AG04450 (cell line): ENCODE data around the gene C11orf54. TPM values are rescaled to one million over a fixed set of nuclear protein-coding genes. Genes with fewer than 3 reads are reported as not detected.

Experiments used
- CTCF ChIA-PET: fragments of 300-600, 350-600 bp; formaldehyde crosslinking; extraction: SDS; loops from one replicate; lab custom pipeline; 2022; ENCODE audit warnings: antibody characterized with exemption, inconsistent platforms; lab: Charles Lee
- POLR2A ChIA-PET: fragments of 350-600 bp; formaldehyde crosslinking; extraction: SDS; loops from one replicate; lab custom pipeline; 2021; ENCODE audit warnings: antibody characterized with exemption, inconsistent platforms; lab: Yijun Ruan, JAX
- DNase-seq: peaks from one replicate; pipeline ENCODE4 v3.0.0-alpha.2; 2011; ENCODE audit warnings: low read depth, low spot score
- H3K27ac ChIP-seq: one replicate; pipeline ENCODE4 v1.5.1; 2012; ENCODE audit warnings: low read depth, low read length, control low read depth
- H3K27me3 ChIP-seq: one replicate; pipeline ENCODE4 v1.6.0; 2012; ENCODE audit warnings: low read length; ENCODE audit not compliant: control insufficient read depth, insufficient read depth
- H3K4me3 ChIP-seq: 2 replicates; pipeline ENCODE4 v1.5.1; 2011; ENCODE audit warnings: mild to moderate bottlenecking, low read depth, low read length, control low read depth
- H3K9me3 ChIP-seq: 2 replicates; pipeline ENCODE4 v1.5.1; 2012; ENCODE audit warnings: low read length; ENCODE audit not compliant: control insufficient read depth, insufficient read depth
- CTCF ChIP-seq: IDR thresholded peaks from 2 replicates; pipeline ENCODE4 v1.5.1; 2011; ENCODE audit warnings: low read depth, low read length, control low read depth, inconsistent platforms
- polyA plus RNA-seq: library from polyadenylated mRNA; depleted of rRNA; stranded (reverse); fragments of >200 nt; gene quantifications from 2 replicates; pipeline ENCODE4 v1.2.3, GENCODE V29; 2011

The C11orf54 gene
- polyA plus RNA-seq, 1 experiment, result 28.0 TPM

- ChIA-PET CTCF (interaction anchor here (0.6 to 1.1 kb wide), 3 partner anchors 9 to 720 kb away, joined by 3 to 6 read pairs (median 4); no protein-coding TSS in a partner anchor), POLR2A (no interaction called here)
- H3K27me3 ChIP-seq, result no peaks in the 10 kb centered on the region
- H3K4me3 ChIP-seq, result peak overlapping the region; percentile 100
- H3K27ac ChIP-seq, result peak overlapping the region; percentile 98
- no peak for TF ChIP-seq CTCF
- H3K9me3 ChIP-seq, result no peaks in the 10 kb centered on the region; the same call in 1 of the 2 replicates
- no peak for DNase-seq
These were observed 43.5 kb downstream of the C11orf54 start for GRCh38 chr11:93784935-93785360.

GRCh38 chr11:93791493-93791892, 50.0 kb downstream of the C11orf54 start:
- Histone ChIP-seq H3K9me3 (no peaks in the 10 kb centered on the region), H3K4me3 (no peak overlapping the region), H3K27me3 (no peaks in the 10 kb centered on the region), H3K27ac (no peak overlapping the region)
- ChIA-PET CTCF (interaction anchor here (2.1 kb wide), 1 partner anchor 9 kb away, joined by 6 read pairs; no protein-coding TSS in a partner anchor), POLR2A (interaction anchor here (0.9 kb wide), 1 partner anchor 10 kb away, joined by 3 read pairs; no protein-coding TSS in a partner anchor)
- no peak for DNase-seq
- TF ChIP-seq CTCF, result no peak

- H3K9me3 ChIP-seq, result no peaks in the 10 kb centered on the region
- DNase-seq, result no peak
- no peak for TF ChIP-seq CTCF
- no peak overlapping the region for H3K4me3 ChIP-seq
- no peaks in the 10 kb centered on the region for H3K27me3 ChIP-seq
- no peak overlapping the region for H3K27ac ChIP-seq
- POLR2A ChIA-PET, result interaction anchor here (1.4 kb wide), 1 partner anchor 21 kb away, joined by 7 read pairs; no protein-coding TSS in a partner anchor
- CTCF ChIA-PET, result interaction anchor here (1.2 kb wide), 1 partner anchor 10 kb away, joined by 3 read pairs; no protein-coding TSS in a partner anchor
These were observed 55.2 kb downstream of the C11orf54 start for GRCh38 chr11:93796441-93797231.

GRCh38 chr11:93801366-93801765, 59.9 kb downstream of the C11orf54 start:
- CTCF ChIA-PET, result interaction anchor here (0.9 to 1.7 kb wide), 4 partner anchors 11 to 704 kb away, joined by 3 to 6 read pairs (median 4); partner anchors contain the start of gene MED17
- POLR2A ChIA-PET, result interaction anchor here (0.7 to 0.8 kb wide), 2 partner anchors 9 to 16 kb away, joined by 3 read pairs; no protein-coding TSS in a partner anchor
- DNase-seq, result no peak

More at GRCh38 chr11:93801366-93801765, 59.9 kb downstream of the C11orf54 start:
- Histone ChIP-seq H3K9me3 (no peaks in the 10 kb centered on the region), H3K27me3 (no peaks in the 10 kb centered on the region), H3K4me3 (no peak overlapping the region), H3K27ac (no peak overlapping the region)
- no peak for TF ChIP-seq CTCF
